ENCODE measurements around the gene PPID. TPM values are rescaled to one million over a fixed set of nuclear protein-coding genes. Genes with fewer than 3 reads are reported as not detected.
"Not testable (repeated sequence)": the region's sequence is repeated elsewhere in the genome, so short reads cannot be mapped to it uniquely, and the experiment has no call there.

The PPID gene
- total RNA-seq, 1 donor from 2014 or later = 27.8 TPM

- not testable (repeated sequence) for FAIRE-seq; H3K27me3 ChIP-seq (ENCODE audit: insufficient read depth, low read length); H3K4me1 Mint-ChIP-seq (ENCODE audit: low read depth, unreplicated experiment); H3K36me3 ChIP-seq (ENCODE audit: insufficient read depth, low read length); DNase-seq (ENCODE audit: low read depth); H3K9me3 ChIP-seq (ENCODE audit: insufficient read depth, low read depth, low read length); H3K36me3 Mint-ChIP-seq (ENCODE audit: low read depth, unreplicated experiment); H3K27ac Mint-ChIP-seq (ENCODE audit: unreplicated experiment); H4K20me1 ChIP-seq (ENCODE audit: insufficient read depth, low read length); H3K4me2 ChIP-seq (ENCODE audit: low read length); H3K27me3 Mint-ChIP-seq (ENCODE audit: low read depth, unreplicated experiment); H3K4me3 ChIP-seq (ENCODE audit: insufficient read depth, low read depth, low read length); H3K9me3 Mint-ChIP-seq (ENCODE audit: unreplicated experiment); H3K27ac ChIP-seq (ENCODE audit: low read depth, low read length); H3K9ac ChIP-seq (ENCODE audit: low read length); H3K4me1 ChIP-seq (ENCODE audit: insufficient read depth, low read length); H2AFZ ChIP-seq (ENCODE audit: low read depth, low read length); H3K4me3 Mint-ChIP-seq (ENCODE audit: unreplicated experiment)
- H3K79me2 ChIP-seq (ENCODE audit: insufficient read depth, low read length) = peaks cover 17% of the 10 kb centered on the region
These were observed 59.9 kb downstream of the PPID start for GRCh38 chr4:158663255-158663654.

Other genes starting within 250 kb of the PPID start
- 0.14 TPM in 1 of 2 replicates, not detected in the other for gene RXFP1, start 201.5 kb downstream of the PPID start, total RNA-seq
- 7.0 and 8.4 TPM in 2 replicates for gene C4orf46, start 51.5 kb downstream of the PPID start, total RNA-seq
- 15.1 and 17.0 TPM in 2 replicates for gene ETFDH, start 51.1 kb downstream of the PPID start, total RNA-seq
- 18.4 and 18.5 TPM in 2 replicates for gene FNIP2, start 45.6 kb upstream of the PPID start, total RNA-seq

Data from astrocyte (in vitro differentiated cells and primary cell).